MM.1S (cell line): ENCODE results near the gene STARD3.

Experiments
- EZH2 ChIP-seq: fragments of 300-600 bp; sonication (generic); optimal IDR thresholded peaks from 2 replicates; pipeline ENCODE3; 2017; ENCODE audit warnings: low read depth, mild to moderate bottlenecking, antibody characterized with exemption, low read length, mixed read lengths
- EZH2phosphoT487 ChIP-seq: fragments of 300-600 bp; sonication (generic); IDR thresholded peaks from 2 replicates; pipeline ENCODE4 v1.6.1; 2018; ENCODE audit warnings: antibody characterized with exemption, low read length
- TF ChIP-seq, protein P1 (sequence below): fragments of 300-600 bp; sonication (generic); IDR thresholded peaks from 2 replicates; pipeline ENCODE4 v1.5.1; 2016; ENCODE audit warnings: antibody characterized with exemption, low read length, mixed read lengths

DNA sequence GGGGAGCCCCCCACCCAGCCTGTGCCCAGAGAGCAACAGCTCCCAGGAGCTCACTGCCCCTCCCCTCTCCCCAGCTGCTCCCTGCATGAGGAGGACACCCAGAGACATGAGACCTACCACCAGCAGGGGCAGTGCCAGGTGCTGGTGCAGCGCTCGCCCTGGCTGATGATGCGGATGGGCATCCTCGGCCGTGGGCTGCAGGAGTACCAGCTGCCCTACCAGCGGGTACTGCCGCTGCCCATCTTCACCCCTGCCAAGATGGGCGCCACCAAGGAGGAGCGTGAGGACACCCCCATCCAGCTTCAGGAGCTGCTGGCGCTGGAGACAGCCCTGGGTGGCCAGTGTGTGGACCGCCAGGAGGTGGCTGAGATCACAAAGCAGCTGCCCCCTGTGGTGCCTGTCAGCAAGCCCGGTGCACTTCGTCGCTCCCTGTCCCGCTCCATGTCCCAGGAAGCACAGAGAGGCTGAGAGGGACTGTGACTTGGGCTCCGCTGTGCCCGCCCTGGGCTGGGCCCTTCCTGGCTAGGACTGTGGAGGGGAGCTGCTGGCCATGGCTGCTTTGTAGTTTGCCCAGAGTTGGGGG lies 28.8 kb downstream of the STARD3 start:
- TF ChIP-seq, protein P1, sequence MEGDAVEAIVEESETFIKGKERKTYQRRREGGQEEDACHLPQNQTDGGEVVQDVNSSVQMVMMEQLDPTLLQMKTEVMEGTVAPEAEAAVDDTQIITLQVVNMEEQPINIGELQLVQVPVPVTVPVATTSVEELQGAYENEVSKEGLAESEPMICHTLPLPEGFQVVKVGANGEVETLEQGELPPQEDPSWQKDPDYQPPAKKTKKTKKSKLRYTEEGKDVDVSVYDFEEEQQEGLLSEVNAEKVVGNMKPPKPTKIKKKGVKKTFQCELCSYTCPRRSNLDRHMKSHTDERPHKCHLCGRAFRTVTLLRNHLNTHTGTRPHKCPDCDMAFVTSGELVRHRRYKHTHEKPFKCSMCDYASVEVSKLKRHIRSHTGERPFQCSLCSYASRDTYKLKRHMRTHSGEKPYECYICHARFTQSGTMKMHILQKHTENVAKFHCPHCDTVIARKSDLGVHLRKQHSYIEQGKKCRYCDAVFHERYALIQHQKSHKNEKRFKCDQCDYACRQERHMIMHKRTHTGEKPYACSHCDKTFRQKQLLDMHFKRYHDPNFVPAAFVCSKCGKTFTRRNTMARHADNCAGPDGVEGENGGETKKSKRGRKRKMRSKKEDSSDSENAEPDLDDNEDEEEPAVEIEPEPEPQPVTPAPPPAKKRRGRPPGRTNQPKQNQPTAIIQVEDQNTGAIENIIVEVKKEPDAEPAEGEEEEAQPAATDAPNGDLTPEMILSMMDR, result no peak; the same call in 1 of the 2 replicates
- no peak for TF ChIP-seq EZH2
- TF ChIP-seq EZH2phosphoT487, result no peak
